HepG2 (cell line): ENCODE results near the gene TUBB3. TPM values are rescaled to one million over a fixed set of nuclear protein-coding genes. Genes with fewer than 3 reads are reported as not detected.

Experiments used
- ATAC-seq: fragments of 200-7000 bp; cut with Tn5 transposase; 3 replicates; pipeline ENCODE4 v1.9.1; 2020; ENCODE audit warnings: mild to moderate bottlenecking, moderate library complexity
- Bru-seq: library from RNA; stranded (reverse); fragments of 400-500 nt; gene quantifications from one replicate; lab custom pipeline; 2021; lab: Mats Ljungman, UMichigan
- BruChase-seq, 2 experiments: library from RNA; stranded (reverse); fragments of 400-500 nt; gene quantifications; one replicate each; lab custom pipeline; 2021; lab: Mats Ljungman, UMichigan
- BruUV-seq: library from RNA; stranded (reverse); fragments of 400-500 nt; replicated peaks from 2 replicates; lab custom pipeline; 2021; lab: Mats Ljungman, UMichigan
- CTCF ChIA-PET: fragments of 300-600 bp; formaldehyde crosslinking; extraction: SDS; loops from one replicate; lab custom pipeline; 2021; ENCODE audit warnings: low total read pairs, inconsistent platforms, low intra/inter-chr PET ratio; lab: Yijun Ruan, JAX
- POLR2A ChIA-PET: fragments of 350-600 bp; sonication (Branson Sonifier 250); formaldehyde crosslinking; loops from one replicate; lab custom pipeline; 2020; ENCODE audit warnings: antibody characterized with exemption, inconsistent platforms; lab: Yijun Ruan, JAX
- DNase-seq: peaks from one replicate; pipeline ENCODE4 v3.0.0-alpha.2; 2015; ENCODE audit warnings: low spot score
- FAIRE-seq: peaks from 3 replicates; lab custom pipeline; 2011; peaks lifted over from hg19 to GRCh38; lab: Jason Lieb, UNC
- H2AFZ ChIP-seq: one replicate; pipeline ENCODE4 v1.6.1; 2011; ENCODE audit warnings: low read length, inconsistent platforms
- H3K27ac ChIP-seq: fragments of 300-600 bp; 3 replicates; pipeline ENCODE4 v1.8.0; 2011; ENCODE audit warnings: mixed run types, mild to moderate bottlenecking, mixed read lengths, low read length, inconsistent platforms; ENCODE audit not compliant: insufficient read depth; ENCODE audit errors: extremely low read length
- H3K27me3 ChIP-seq, 2 experiments: fragments of 200-600 bp in 1 of 2; 2 replicates in 1 of 2; 3 replicates in 1 of 2; pipeline versions ENCODE4 v1.6.0 to v1.8.0; 2011; ENCODE audit warnings: low read length in 2 of 2, mild to moderate bottlenecking in 2 of 2, moderate library complexity in 2 of 2, inconsistent platforms in 1 of 2; ENCODE audit not compliant: insufficient read depth in 2 of 2, control insufficient read depth in 1 of 2
- H3K36me3 ChIP-seq, 2 experiments: fragments of 200-600 bp in 1 of 2; replicated peaks in 1 of 2; 2 replicates in 1 of 2; 3 replicates in 1 of 2; pipeline versions ENCODE4 v1.5.1 to v1.8.0; 2011; ENCODE audit warnings: low read length in 2 of 2, inconsistent platforms in 1 of 2; ENCODE audit not compliant: insufficient read depth in 2 of 2, control insufficient read depth in 1 of 2
- H3K4me1 ChIP-seq: 2 replicates; pipeline ENCODE4 v1.5.1; 2012; ENCODE audit warnings: low read length, inconsistent platforms; ENCODE audit not compliant: insufficient read depth
- H3K4me2 ChIP-seq: 2 replicates; pipeline ENCODE4 v1.6.0; 2011; ENCODE audit warnings: low read depth, low read length, inconsistent platforms
- H3K4me3 ChIP-seq, 3 experiments: fragments of 200-600 bp in 1 of 3; sonication (generic), shearing (Covaris generic) in 1 of 3; replicated peaks in 1 of 3; 2 replicates each; pipeline ENCODE4 v1.5.1; 2011 to 2016; ENCODE audit warnings: low read length in 3 of 3, inconsistent platforms in 2 of 3, low read depth in 2 of 3, mild to moderate bottlenecking in 2 of 3, control low read depth in 1 of 3, mixed read lengths in 1 of 3; ENCODE audit not compliant: insufficient read depth in 1 of 3
- H3K79me2 ChIP-seq: one replicate; pipeline ENCODE4 v1.6.1; 2011; ENCODE audit warnings: low read length, inconsistent platforms; ENCODE audit not compliant: insufficient read depth
- H3K9ac ChIP-seq: 2 replicates; pipeline ENCODE4 v1.6.0; 2011; ENCODE audit warnings: mild to moderate bottlenecking, low read depth, low read length, inconsistent platforms; ENCODE audit not compliant: insufficient read depth
- H3K9me3 ChIP-seq: 2 replicates; pipeline ENCODE4 v1.5.1; 2012; ENCODE audit warnings: mild to moderate bottlenecking, low read length
- H4K20me1 ChIP-seq: 2 replicates; pipeline ENCODE4 v1.6.0; 2011; ENCODE audit warnings: inconsistent platforms, mild to moderate bottlenecking, low read length, moderate library complexity; ENCODE audit not compliant: insufficient read depth
- ELF4 ChIP-seq: sonication (generic); formaldehyde crosslinking; IDR thresholded peaks from 2 replicates; pipeline ENCODE4 v1.5.0; 2020; ENCODE audit warnings: missing genetic modification reagents, mild to moderate bottlenecking, moderate library complexity, borderline replicate concordance
- FOXA1 ChIP-seq, 2 experiments: fragments of 450-650 bp in 1 of 2; sonication (generic) in 1 of 2; formaldehyde crosslinking in 1 of 2; IDR thresholded peaks; 2 replicates each; pipeline versions ENCODE4 v1.4.0 to v1.6.1; 2016 to 2020; ENCODE audit warnings: missing genetic modification reagents in 1 of 2
- GATAD1 ChIP-seq: IDR thresholded peaks from 2 replicates; pipeline ENCODE4 v1.6.1; 2016; ENCODE audit warnings: missing genetic modification reagents, missing compliant biosample characterization
- GTF3A ChIP-seq: sonication (generic); formaldehyde crosslinking; conservative IDR thresholded peaks from 2 replicates; pipeline ENCODE4 v1.4.0; 2020; ENCODE audit warnings: mild to moderate bottlenecking, missing genetic modification reagents
- JARID2 ChIP-seq: sonication (generic); formaldehyde crosslinking; IDR thresholded peaks from 2 replicates; pipeline ENCODE4 v1.8.1; 2023; ENCODE audit warnings: missing genetic modification reagents, inconsistent platforms; ENCODE audit not compliant: insufficient replicate concordance
- MED8 ChIP-seq: sonication (generic); formaldehyde crosslinking; IDR thresholded peaks from 2 replicates; pipeline ENCODE4 v1.8.1; 2023; ENCODE audit warnings: mild to moderate bottlenecking, missing genetic modification reagents; ENCODE audit not compliant: insufficient replicate concordance
- MYC ChIP-seq: sonication (generic); formaldehyde crosslinking; IDR thresholded peaks from 2 replicates; pipeline ENCODE4 v1.9.0; 2021; ENCODE audit warnings: missing genetic modification reagents, borderline replicate concordance
- NFKBIZ ChIP-seq: IDR thresholded peaks from 2 replicates; pipeline ENCODE4 v1.6.1; 2018; ENCODE audit warnings: missing genetic modification reagents, missing compliant biosample characterization
- ONECUT2 ChIP-seq: sonication (generic); formaldehyde crosslinking; IDR thresholded peaks from 2 replicates; pipeline ENCODE4 v1.4.0; 2020; ENCODE audit warnings: missing genetic modification reagents
- SOX13 ChIP-seq, 3 experiments: fragments of 450-650 bp in 1 of 3; sonication (generic) in 1 of 3; formaldehyde crosslinking in 1 of 3; IDR thresholded peaks in 2 of 3; conservative IDR thresholded peaks in 1 of 3; 2 replicates each; pipeline versions ENCODE4 v1.5.0 to v1.6.1; 2016 to 2020; ENCODE audit warnings: antibody characterized with exemption in 1 of 3, mild to moderate bottlenecking in 1 of 3, missing compliant biosample characterization in 1 of 3, missing genetic modification reagents in 1 of 3, moderate library complexity in 1 of 3
- TBX2 ChIP-seq: sonication (generic); formaldehyde crosslinking; IDR thresholded peaks from 2 replicates; pipeline ENCODE4 v1.5.0; 2020; ENCODE audit warnings: missing genetic modification reagents, mild to moderate bottlenecking, borderline replicate concordance
- TEF ChIP-seq: sonication (generic); formaldehyde crosslinking; IDR thresholded peaks from 2 replicates; pipeline ENCODE4 v1.5.0; 2020; ENCODE audit warnings: missing genetic modification reagents
- TGIF2 ChIP-seq: IDR thresholded peaks from 2 replicates; pipeline ENCODE4 v1.6.1; 2016; ENCODE audit warnings: control low read depth, missing compliant biosample characterization
- ZFP82 ChIP-seq: sonication (generic); formaldehyde crosslinking; IDR thresholded peaks from 2 replicates; pipeline ENCODE4 v1.5.1; 2020; ENCODE audit warnings: mild to moderate bottlenecking, missing genetic modification reagents, borderline replicate concordance
- ZNF205 ChIP-seq: IDR thresholded peaks from 2 replicates; pipeline ENCODE4 v1.6.1; 2018; ENCODE audit warnings: missing biosample characterization, missing genetic modification reagents
- ZNF546 ChIP-seq: sonication (generic); formaldehyde crosslinking; conservative IDR thresholded peaks from 2 replicates; pipeline ENCODE4 v1.8.1; 2023; ENCODE audit warnings: mild to moderate bottlenecking, missing genetic modification reagents
- WGBS: methylation state at CpG from one replicate; pipeline ENCODE4 v1.1.6; 2017; ENCODE audit warnings: low lambda C conversion rate; 5-methylcytosine and 5-hydroxymethylcytosine counted together
- in situ Hi-C: cut with HindIII; loops from 2 replicates; pipeline ENCODE4 v1.10.0; 2017; ENCODE audit warnings: low pct_unique_long_range_greater_than_20kb; ENCODE audit not compliant: extremely low pct_ligation_motif_present
- intact Hi-C: fragments of 100-400 bp; cut with micrococcal nuclease; formaldehyde crosslinking; loops from one replicate; pipeline ENCODE4 v1.10.0; 2022; ENCODE audit not compliant: unreplicated experiment
- long read RNA-seq, 2 experiments: library from RNA in 1 of 2; library from polyadenylated mRNA in 1 of 2; stranded (forward) in 1 of 2; unstranded in 1 of 2; transcript quantifications; one replicate each; pipeline ENCODE4 v2.0.0, GENCODE V29; 2019 to 2022
- polyA minus RNA-seq, 3 experiments: library from RNA; depleted of rRNA, polyadenylated mRNA; stranded (reverse); fragments of >200 nt; gene quantifications; 2 replicates each; pipeline ENCODE4 v1.2.3, GENCODE V29; 2011; ENCODE audit warnings: low replicate concordance in 1 of 3
- polyA plus RNA-seq, 8 experiments: library from polyadenylated mRNA; depleted of rRNA in 3 of 8; stranded (reverse) in 7 of 8; unstranded in 1 of 8; fragments of >200 nt; fragmentation: Illumina TruSeq in 4 of 8; extraction: Trizol in 4 of 8; gene quantifications; 2 replicates each; pipeline versions ENCODE4 v1.2.1 to v1.2.3, GENCODE V29; 2011 to 2016; ENCODE audit warnings: low read depth in 4 of 8, missing spikeins in 1 of 8, mixed read lengths in 1 of 8; ENCODE audit not compliant: insufficient read depth in 1 of 8
- total RNA-seq, 5 experiments: library from RNA; depleted of rRNA; stranded (reverse); fragments of >200 nt; fragmentation: Illumina TruSeq; extraction: Trizol; gene quantifications; 2 replicates each; pipeline ENCODE4 v1.2.3, GENCODE V29; 2016; ENCODE audit warnings: low read depth in 1 of 5

TUBB3 gene
- total RNA-seq (2016; rRNA removed; fragmentation: Illumina TruSeq; extraction: Trizol) = 161 and 185 TPM in 2 replicates
- total RNA-seq (2016; cell fraction: cytosol; rRNA removed; fragmentation: Illumina TruSeq; extraction: Trizol; ENCODE audit: low read depth) = 94.2 and 96.8 TPM in 2 replicates
- total RNA-seq (2016; cell fraction: insoluble cytoplasmic fraction; rRNA removed; fragmentation: Illumina TruSeq; extraction: Trizol) = 145 and 195 TPM in 2 replicates
- total RNA-seq (2016; cell fraction: membrane; rRNA removed; fragmentation: Illumina TruSeq; extraction: Trizol) = 140 and 142 TPM in 2 replicates
- 81.3 and 94.7 TPM in 2 replicates for total RNA-seq (2016; cell fraction: nucleus; rRNA removed; fragmentation: Illumina TruSeq; extraction: Trizol)
- 110 and 152 TPM in 2 replicates for polyA plus RNA-seq (2011; rRNA removed)
- polyA plus RNA-seq (2011; cell fraction: cytosol; rRNA removed) = 84.2 and 120 TPM in 2 replicates
- polyA plus RNA-seq (2011; cell fraction: nucleus; rRNA removed) = 168 and 179 TPM in 2 replicates
- polyA plus RNA-seq (2012) = 45.2 and 119 TPM in 2 replicates
- polyA plus RNA-seq (2016; cell fraction: cytosol; fragmentation: Illumina TruSeq; extraction: Trizol; ENCODE audit: low read depth) = 63.1 and 64.3 TPM in 2 replicates
- polyA plus RNA-seq (2016; cell fraction: insoluble cytoplasmic fraction; fragmentation: Illumina TruSeq; extraction: Trizol; ENCODE audit: low read depth) = 127 and 159 TPM in 2 replicates
- polyA plus RNA-seq (2016; cell fraction: membrane; fragmentation: Illumina TruSeq; extraction: Trizol; ENCODE audit: low read depth) = 87.3 and 99.0 TPM in 2 replicates
- polyA plus RNA-seq (2016; cell fraction: nucleus; fragmentation: Illumina TruSeq; extraction: Trizol; ENCODE audit: insufficient read depth, low read depth) = 138 and 154 TPM in 2 replicates
- 34.9 and 340 TPM in 2 replicates for polyA minus RNA-seq (2011; rRNA and poly(A)+ RNA removed; ENCODE audit: low replicate concordance)
- polyA minus RNA-seq (2011; cell fraction: cytosol; rRNA and poly(A)+ RNA removed) = 99.4 and 107 TPM in 2 replicates
- 34.8 and 42.6 TPM in 2 replicates for polyA minus RNA-seq (2011; cell fraction: nucleus; rRNA and poly(A)+ RNA removed)
- Bru-seq, nascent RNA = percentile 46 among the genes with signal in this experiment
- BruChase-seq, experiment 1, labeled RNA remaining after a 6-hour chase = percentile 58 among the genes with signal in this experiment
- percentile 44 among the genes with signal in this experiment for BruChase-seq, experiment 2, labeled RNA remaining after a 2-hour chase
- long read RNA-seq, experiment 1, transcript TUBB3-201 (4 exons, 1,769 nt) = major isoform, 218 of 286 reads
- long read RNA-seq, experiment 1, transcript TUBB3-210 (4 exons, 767 nt) = minor isoform, 8 of 286 reads
- long read RNA-seq, experiment 1, transcript TUBB3-206 (4 exons, 1,978 nt) = minor isoform, 11 of 286 reads
- long read RNA-seq, experiment 1, partial matches to known transcripts = 47 of 286 reads
- long read RNA-seq, experiment 1, other reads (novel, unspliced or antisense) = 1 of 286 reads
- long read RNA-seq, experiment 2, transcript TUBB3-206 (4 exons, 1,978 nt) = minor isoform, 14 of 199 reads
- long read RNA-seq, experiment 2, transcript TUBB3-201 (4 exons, 1,769 nt) = major isoform, 174 of 199 reads
- long read RNA-seq, experiment 2, partial matches to known transcripts = 4 of 199 reads
- long read RNA-seq, experiment 2, other reads (novel, unspliced or antisense) = 3 of 199 reads

GRCh38 chr16:89922884-89923639, at the start of gene TUBB3:
Gene TUBB3, plus strand, starts transcription at chr16:89923342. Its CDS starts 60 bp downstream, at chr16:89923402.
- FAIRE-seq (no peak), ATAC-seq (peak; percentile 18), DNase-seq (peak; percentile 73)
- ChIA-PET POLR2A (interaction anchor here (0.6 to 4.8 kb wide), 29 partner anchors 8 to 351 kb away, joined by 3 to 86 read pairs (median 6); partner anchors contain the start of genes DBNDD1, DEF8, SPIRE2 and TCF25), CTCF (no interaction called here)
- no TSS peak for BruUV-seq
- Histone ChIP-seq H3K4me2 (peak within 1 kb of the TSS; percentile 98), H3K9me3 (no peaks in the 10 kb centered on the region), H3K4me1 (peaks cover 52% of the 10 kb centered on the region), H2AFZ (no peak within 1 kb of the TSS), H3K27ac (peak within 1 kb of the TSS; percentile 88), H3K27me3 (no peaks in the 10 kb centered on the region; a peak in 1 of 5 replicates), H3K4me3 (peak within 1 kb of the TSS; percentile 74 to 90 (median 81)), H3K36me3 (0 out of 5 replicates have a peak, but pooled peaks cover 0 to 2% of the 10 kb centered on the region in 2 experiments), H3K9ac (peak within 1 kb of the TSS; percentile 97), H4K20me1 (peaks cover 40% of the 10 kb centered on the region), H3K79me2 (peaks cover 40% of the 10 kb centered on the region)
- 4% methylated on average over 11 of the region's 88 CpGs for WGBS
- intact Hi-C loops (loop anchor here (5.0 kb wide), 1 partner anchor 99 kb away; no protein-coding TSS in a partner anchor), in situ Hi-C loops (loop anchor here (5.0 kb wide), 1 partner anchor 99 kb away; no protein-coding TSS in a partner anchor)
- no peak for TF ChIP-seq ZNF546 (CRISPR knock-in tag)
- TF ChIP-seq MYC = no peak
- 0 out of 2 replicates have a peak, but pooled peaks have one; percentile 16 for TF ChIP-seq TEF (CRISPR knock-in tag)
- TF ChIP-seq TBX2 (CRISPR knock-in tag) = no peak
- no peak for TF ChIP-seq MED8 (CRISPR knock-in tag)
- no peak for TF ChIP-seq SOX13 (IDR thresholded peaks at IDR 0.05)
- TF ChIP-seq SOX13 (CRISPR knock-in tag; conservative IDR thresholded peaks at IDR 0.05 in 1 of 2, IDR thresholded peaks at IDR 0.05 in 1 of 2) = peak in 1 of 2 experiments; percentile 65; a peak in 1 of 4 replicates
- TF ChIP-seq FOXA1 (IDR thresholded peaks at IDR 0.05) = no peak
- TF ChIP-seq FOXA1 (CRISPR knock-in tag; IDR thresholded peaks at IDR 0.05) = no peak
- no peak for TF ChIP-seq GTF3A (CRISPR knock-in tag)
- TF ChIP-seq NFKBIZ (CRISPR knock-in tag) = no peak
- TF ChIP-seq GATAD1 = no peak
- no peak; the same call in none of the 2 replicates for TF ChIP-seq TGIF2 (CRISPR knock-in tag)
- no peak for TF ChIP-seq ZNF205
- no peak for TF ChIP-seq ELF4
- peak; percentile 75 for TF ChIP-seq JARID2 (CRISPR knock-in tag)
- TF ChIP-seq ZFP82 (CRISPR knock-in tag) = peak; percentile 74
- TF ChIP-seq ONECUT2 = no peak
